SK-N-SH treated with all-trans-retinoic acid at 6 μM for 48 hours (cell line): ENCODE measurements around the gene TOM1L2.

Experiments used
- RARB ChIP-seq: fragments of 250-450 bp; sonication (Bioruptor Pico); IDR thresholded peaks from 2 replicates; pipeline ENCODE4 v1.8.0; 2021; ENCODE audit warnings: mild to moderate bottlenecking, moderate library complexity
- ZC3H10 ChIP-seq: fragments of 250-450 bp; sonication (Bioruptor Pico); IDR thresholded peaks from 2 replicates; pipeline ENCODE4 v1.5.1; 2021; ENCODE audit warnings: mild to moderate bottlenecking, moderate library complexity
- ZFP30 ChIP-seq: fragments of 450-650 bp; formaldehyde crosslinking; IDR thresholded peaks from 2 replicates; pipeline ENCODE4 v1.5.0; 2022; ENCODE audit warnings: mild to moderate bottlenecking, moderate library complexity

DNA sequence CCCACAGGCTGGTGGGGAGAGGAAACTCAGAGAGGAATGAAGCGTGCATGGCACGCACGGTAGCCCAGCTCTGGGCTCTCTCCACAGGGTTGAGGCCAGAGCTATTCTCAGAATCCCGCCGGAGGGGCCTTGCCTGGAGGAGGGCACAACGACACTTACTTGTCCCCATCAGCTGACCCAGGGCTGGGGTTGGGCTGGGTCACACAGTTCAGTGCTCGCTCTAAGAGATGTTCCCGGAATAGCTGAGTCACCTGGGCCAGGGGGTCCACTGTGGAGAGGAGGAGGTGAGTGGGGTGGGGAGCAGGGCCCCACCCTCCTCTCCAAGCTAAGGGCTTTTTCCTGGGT, 157.2 kb downstream of the TOM1L2 start:
- no peak for TF ChIP-seq RARB (CRISPR knock-in tag)
- TF ChIP-seq ZC3H10 (CRISPR knock-in tag) = no peak
- no peak for TF ChIP-seq ZFP30 (CRISPR knock-in tag)
